ENCODE measurements around the gene SF3A1. TPM values are rescaled to one million over a fixed set of nuclear protein-coding genes. Genes with fewer than 3 reads are reported as not detected.

The SF3A1 gene
- total RNA-seq, 1 donor from 2014 or later, result 139 TPM

DNA sequence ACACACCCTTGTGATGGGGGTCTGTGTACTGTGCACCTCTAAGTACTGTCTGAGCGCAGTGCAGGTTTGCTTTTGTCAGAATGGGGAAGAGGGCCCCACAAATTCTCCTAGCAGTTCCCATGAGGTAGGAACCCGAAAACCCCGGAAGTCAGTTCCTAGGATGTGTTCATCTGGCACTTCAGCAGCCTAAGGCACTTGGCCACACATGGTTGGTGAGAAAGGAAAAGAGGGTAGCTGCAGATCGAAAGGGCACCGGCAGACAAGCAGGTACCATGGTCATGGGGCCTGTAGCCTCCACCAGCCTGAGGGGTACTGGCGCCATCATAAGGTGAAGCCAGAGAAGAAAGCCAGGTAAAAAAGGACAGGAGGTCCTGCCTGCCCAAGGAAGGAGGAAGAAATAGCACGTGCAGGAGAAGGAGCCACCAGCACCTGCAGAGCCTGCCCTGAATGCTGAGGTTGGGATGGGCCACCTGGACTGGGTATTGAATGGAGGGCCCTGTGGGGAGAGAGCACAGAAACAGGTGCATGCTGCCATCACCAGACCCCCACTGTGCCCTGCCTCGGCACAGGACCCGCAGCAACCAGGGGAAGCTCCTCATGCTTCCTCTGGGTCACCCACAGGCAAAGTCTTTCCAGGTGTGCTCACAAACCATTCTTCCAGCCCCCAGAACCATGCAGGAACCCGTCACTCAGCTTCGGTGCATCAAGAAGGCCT lies 59.3 kb downstream of the SF3A1 start:
- Histone ChIP-seq H3K79me2 (ENCODE audit: insufficient read depth, low read length) (peaks cover 6% of the 10 kb centered on the region), H3K9ac (ENCODE audit: low read length) (no peak overlapping the region), H3K4me3 (ENCODE audit: insufficient read depth, low read depth, low read length) (no peak overlapping the region), H3K9me3 (ENCODE audit: insufficient read depth, low read depth, low read length) (no peaks in the 10 kb centered on the region), H3K4me2 (ENCODE audit: low read length) (no peak overlapping the region), H4K20me1 (ENCODE audit: insufficient read depth, low read length) (peaks cover 72% of the 10 kb centered on the region), H3K4me1 (ENCODE audit: insufficient read depth, low read length) (peaks cover 9% of the 10 kb centered on the region), H3K36me3 (ENCODE audit: insufficient read depth, low read length) (peaks cover 23% of the 10 kb centered on the region), H2AFZ (ENCODE audit: low read depth, low read length) (no peak overlapping the region), H3K27me3 (ENCODE audit: insufficient read depth, low read length) (no peaks in the 10 kb centered on the region), H3K27ac (ENCODE audit: low read depth, low read length) (no peak overlapping the region)
- H3K9me3 Mint-ChIP-seq (ENCODE audit: unreplicated experiment), result no peaks in the 10 kb centered on the region
- H3K4me1 Mint-ChIP-seq (ENCODE audit: low read depth, unreplicated experiment), result peaks cover 16% of the 10 kb centered on the region
- DNase-seq (ENCODE audit: low read depth) (no peak), FAIRE-seq (no peak)
- H3K27ac Mint-ChIP-seq (ENCODE audit: unreplicated experiment), result no peak overlapping the region
- no peaks in the 10 kb centered on the region for H3K27me3 Mint-ChIP-seq (ENCODE audit: low read depth, unreplicated experiment)
- H3K36me3 Mint-ChIP-seq (ENCODE audit: low read depth, unreplicated experiment), result peaks cover 46% of the 10 kb centered on the region
- H3K4me3 Mint-ChIP-seq (ENCODE audit: unreplicated experiment), result no peak overlapping the region
- TF ChIP-seq EZH2 (IDR thresholded peaks at IDR 0.05; ENCODE audit: insufficient read depth, low read length), result no peak

GRCh38 chr22:30296833-30297232 lies 59.9 kb downstream of the SF3A1 start:
- no peaks in the 10 kb centered on the region for H3K9me3 ChIP-seq (ENCODE audit: insufficient read depth, low read depth, low read length)
- H3K4me2 ChIP-seq (ENCODE audit: low read length), result no peak overlapping the region
- H3K79me2 ChIP-seq (ENCODE audit: insufficient read depth, low read length), result peaks cover 6% of the 10 kb centered on the region
- H3K4me1 ChIP-seq (ENCODE audit: insufficient read depth, low read length), result peaks cover 4% of the 10 kb centered on the region
- no peaks in the 10 kb centered on the region for H3K27me3 ChIP-seq (ENCODE audit: insufficient read depth, low read length)
- no peak overlapping the region for H3K27ac ChIP-seq (ENCODE audit: low read depth, low read length)
- H3K36me3 ChIP-seq (ENCODE audit: insufficient read depth, low read length), result peaks cover 27% of the 10 kb centered on the region
- no peak overlapping the region for H2AFZ ChIP-seq (ENCODE audit: low read depth, low read length)
- H3K9ac ChIP-seq (ENCODE audit: low read length), result no peak overlapping the region
- H3K4me3 Mint-ChIP-seq (ENCODE audit: unreplicated experiment), result no peak overlapping the region
- peaks cover 66% of the 10 kb centered on the region for H4K20me1 ChIP-seq (ENCODE audit: insufficient read depth, low read length)
- no peaks in the 10 kb centered on the region for H3K27me3 Mint-ChIP-seq (ENCODE audit: low read depth, unreplicated experiment)
- DNase-seq (ENCODE audit: low read depth), result no peak
- no peaks in the 10 kb centered on the region for H3K9me3 Mint-ChIP-seq (ENCODE audit: unreplicated experiment)
- no peak for TF ChIP-seq EZH2 (IDR thresholded peaks at IDR 0.05; ENCODE audit: insufficient read depth, low read length)
- TF ChIP-seq, protein P1, sequence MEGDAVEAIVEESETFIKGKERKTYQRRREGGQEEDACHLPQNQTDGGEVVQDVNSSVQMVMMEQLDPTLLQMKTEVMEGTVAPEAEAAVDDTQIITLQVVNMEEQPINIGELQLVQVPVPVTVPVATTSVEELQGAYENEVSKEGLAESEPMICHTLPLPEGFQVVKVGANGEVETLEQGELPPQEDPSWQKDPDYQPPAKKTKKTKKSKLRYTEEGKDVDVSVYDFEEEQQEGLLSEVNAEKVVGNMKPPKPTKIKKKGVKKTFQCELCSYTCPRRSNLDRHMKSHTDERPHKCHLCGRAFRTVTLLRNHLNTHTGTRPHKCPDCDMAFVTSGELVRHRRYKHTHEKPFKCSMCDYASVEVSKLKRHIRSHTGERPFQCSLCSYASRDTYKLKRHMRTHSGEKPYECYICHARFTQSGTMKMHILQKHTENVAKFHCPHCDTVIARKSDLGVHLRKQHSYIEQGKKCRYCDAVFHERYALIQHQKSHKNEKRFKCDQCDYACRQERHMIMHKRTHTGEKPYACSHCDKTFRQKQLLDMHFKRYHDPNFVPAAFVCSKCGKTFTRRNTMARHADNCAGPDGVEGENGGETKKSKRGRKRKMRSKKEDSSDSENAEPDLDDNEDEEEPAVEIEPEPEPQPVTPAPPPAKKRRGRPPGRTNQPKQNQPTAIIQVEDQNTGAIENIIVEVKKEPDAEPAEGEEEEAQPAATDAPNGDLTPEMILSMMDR (IDR thresholded peaks at IDR 0.05; ENCODE audit: insufficient read depth, low read depth, low read length), result no peak
- H3K4me1 Mint-ChIP-seq (ENCODE audit: low read depth, unreplicated experiment), result peaks cover 10% of the 10 kb centered on the region
- H3K36me3 Mint-ChIP-seq (ENCODE audit: low read depth, unreplicated experiment), result peaks cover 42% of the 10 kb centered on the region
- no peak for FAIRE-seq
- H3K27ac Mint-ChIP-seq (ENCODE audit: unreplicated experiment), result no peak overlapping the region
- H3K4me3 ChIP-seq (ENCODE audit: insufficient read depth, low read depth, low read length), result no peak overlapping the region

- H3K27ac Mint-ChIP-seq (ENCODE audit: unreplicated experiment), result no peak overlapping the region
- DNase-seq (ENCODE audit: low read depth) (no peak), FAIRE-seq (no peak)
- no peaks in the 10 kb centered on the region for H3K27me3 Mint-ChIP-seq (ENCODE audit: low read depth, unreplicated experiment)
- Histone ChIP-seq H3K27ac (ENCODE audit: low read depth, low read length) (no peak overlapping the region), H3K36me3 (ENCODE audit: insufficient read depth, low read length) (peaks cover 27% of the 10 kb centered on the region), H3K4me1 (ENCODE audit: insufficient read depth, low read length) (peaks cover 3% of the 10 kb centered on the region), H3K4me3 (ENCODE audit: insufficient read depth, low read depth, low read length) (no peak overlapping the region), H3K79me2 (ENCODE audit: insufficient read depth, low read length) (peaks cover 4% of the 10 kb centered on the region), H4K20me1 (ENCODE audit: insufficient read depth, low read length) (peaks cover 66% of the 10 kb centered on the region), H2AFZ (ENCODE audit: low read depth, low read length) (no peak overlapping the region), H3K27me3 (ENCODE audit: insufficient read depth, low read length) (no peaks in the 10 kb centered on the region), H3K4me2 (ENCODE audit: low read length) (no peak overlapping the region), H3K9ac (ENCODE audit: low read length) (no peak overlapping the region), H3K9me3 (ENCODE audit: insufficient read depth, low read depth, low read length) (no peaks in the 10 kb centered on the region)
- TF ChIP-seq, protein P1 (IDR thresholded peaks at IDR 0.05; ENCODE audit: insufficient read depth, low read depth, low read length), result no peak
- TF ChIP-seq EZH2 (IDR thresholded peaks at IDR 0.05; ENCODE audit: insufficient read depth, low read length), result no peak
- H3K36me3 Mint-ChIP-seq (ENCODE audit: low read depth, unreplicated experiment), result peaks cover 42% of the 10 kb centered on the region
- H3K4me1 Mint-ChIP-seq (ENCODE audit: low read depth, unreplicated experiment), result peaks cover 5% of the 10 kb centered on the region
- H3K4me3 Mint-ChIP-seq (ENCODE audit: unreplicated experiment), result no peak overlapping the region
- no peaks in the 10 kb centered on the region for H3K9me3 Mint-ChIP-seq (ENCODE audit: unreplicated experiment)
Measured at GRCh38 chr22:30296324-30296723, 60.4 kb downstream of the SF3A1 start.

All from astrocyte (in vitro differentiated cells and primary cell).